Middle frontal gyrus (tissue), 1 donor: Measurements from ENCODE around the gene WASHC1.
"Not testable (repeated sequence)": the region's sequence is repeated elsewhere in the genome, so short reads cannot be mapped to it uniquely, and the experiment has no call there.

Experiments
- DNase-seq: peaks from one replicate; pipeline ENCODE4 v3.0.0-alpha.2; 2015; ENCODE audit warnings: low spot score; ENCODE audit errors: extremely low spot score

Gene WASHC1, protein sequence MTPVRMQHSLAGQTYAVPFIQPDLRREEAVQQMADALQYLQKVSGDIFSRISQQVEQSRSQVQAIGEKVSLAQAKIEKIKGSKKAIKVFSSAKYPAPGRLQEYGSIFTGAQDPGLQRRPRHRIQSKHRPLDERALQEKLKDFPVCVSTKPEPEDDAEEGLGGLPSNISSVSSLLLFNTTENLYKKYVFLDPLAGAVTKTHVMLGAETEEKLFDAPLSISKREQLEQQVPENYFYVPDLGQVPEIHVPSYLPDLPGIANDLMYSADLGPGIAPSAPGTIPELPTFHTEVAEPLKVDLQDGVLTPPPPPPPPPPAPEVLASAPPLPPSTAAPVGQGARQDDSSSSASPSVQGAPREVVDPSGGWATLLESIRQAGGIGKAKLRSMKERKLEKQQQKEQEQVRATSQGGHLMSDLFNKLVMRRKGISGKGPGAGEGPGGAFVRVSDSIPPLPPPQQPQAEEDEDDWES

DNA sequence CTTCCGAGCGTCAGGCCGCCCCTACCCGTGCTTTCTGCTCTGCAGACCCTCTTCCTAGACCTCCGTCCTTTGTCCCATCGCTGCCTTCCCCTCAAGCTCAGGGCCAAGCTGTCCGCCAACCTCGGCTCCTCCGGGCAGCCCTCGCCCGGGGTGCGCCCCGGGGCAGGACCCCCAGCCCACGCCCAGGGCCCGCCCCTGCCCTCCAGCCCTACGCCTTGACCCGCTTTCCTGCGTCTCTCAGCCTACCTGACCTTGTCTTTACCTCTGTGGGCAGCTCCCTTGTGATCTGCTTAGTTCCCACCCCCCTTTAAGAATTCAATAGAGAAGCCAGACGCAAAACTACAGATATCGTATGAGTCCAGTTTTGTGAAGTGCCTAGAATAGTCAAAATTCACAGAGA is at the start of gene WASHC1:
Gene WASHC1, minus strand, starts transcription at position 101 of the 400 bp plus-strand sequence. CDS start 4,457 bp downstream, outside the sequence.
- DNase-seq: not testable (repeated sequence)

DNA sequence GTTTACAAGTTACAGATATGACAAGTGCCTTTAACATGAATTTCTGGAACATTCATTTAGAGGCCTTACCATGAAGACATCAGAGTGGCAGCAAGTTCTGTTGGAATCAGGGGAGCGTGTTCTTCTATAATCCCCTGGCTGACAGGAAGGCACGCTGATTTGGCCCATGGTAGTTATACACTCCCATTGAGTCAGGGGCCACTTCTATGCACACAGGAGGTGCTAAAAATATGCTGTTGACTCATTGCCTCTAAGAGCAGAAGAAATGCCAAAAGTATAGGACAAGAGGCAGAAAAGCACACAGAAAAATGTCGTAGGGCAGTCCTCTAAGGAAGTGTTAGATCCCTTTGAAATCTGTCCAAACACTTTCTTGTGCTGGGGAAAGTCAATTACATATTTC is 49.1 kb upstream of the WASHC1 start:
- DNase-seq: not testable (repeated sequence)

DNA sequence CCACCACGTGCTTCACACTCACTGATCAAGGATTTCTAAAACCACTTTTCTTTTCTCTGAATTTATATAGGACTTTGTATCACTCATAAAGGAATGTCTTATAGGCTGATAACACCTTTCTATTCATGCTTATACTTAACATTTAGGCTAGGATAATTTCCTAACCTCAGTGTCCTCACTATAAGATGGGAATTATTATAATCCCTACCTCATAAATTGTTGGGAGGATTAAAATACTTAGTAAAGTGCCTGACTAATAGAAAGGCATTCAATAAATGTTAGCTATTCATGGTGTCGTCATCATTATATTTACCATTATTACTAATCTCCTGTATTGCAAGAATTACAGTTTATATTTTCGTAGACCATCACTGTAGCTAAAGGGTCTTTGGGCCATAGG is 47.1 kb upstream of the WASHC1 start:
- DNase-seq: not testable (repeated sequence)

DNA sequence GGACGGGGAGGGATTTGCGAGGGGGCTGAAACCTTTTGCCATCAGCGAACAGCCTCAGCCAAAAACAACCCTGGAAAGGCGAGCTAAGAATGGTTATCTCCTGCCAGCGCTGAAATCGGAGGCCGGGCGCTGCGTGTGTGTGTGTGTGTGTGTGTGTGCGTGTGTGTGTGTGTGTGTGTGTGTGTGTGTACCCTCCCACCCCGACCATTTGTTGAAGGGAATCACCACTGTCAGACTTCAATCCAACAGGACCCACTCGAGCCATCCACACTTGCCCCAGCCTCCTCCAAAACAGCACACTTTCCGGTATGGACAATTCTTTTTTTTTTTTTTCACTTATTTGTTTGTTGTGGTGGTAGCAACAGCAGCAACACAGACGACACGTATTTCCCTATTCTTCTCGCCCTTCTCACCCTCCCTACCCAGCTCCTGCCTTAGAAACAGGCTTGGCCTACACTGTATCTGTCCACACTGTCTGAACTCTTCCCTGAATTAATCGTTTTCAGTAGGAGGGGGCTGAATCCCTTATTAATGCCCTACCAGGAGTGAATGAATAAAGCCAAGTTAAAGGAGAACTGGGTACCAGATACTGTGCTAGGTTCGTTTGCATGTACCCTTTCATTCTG is 44.8 kb upstream of the WASHC1 start:
- not testable (repeated sequence) for DNase-seq

DNA sequence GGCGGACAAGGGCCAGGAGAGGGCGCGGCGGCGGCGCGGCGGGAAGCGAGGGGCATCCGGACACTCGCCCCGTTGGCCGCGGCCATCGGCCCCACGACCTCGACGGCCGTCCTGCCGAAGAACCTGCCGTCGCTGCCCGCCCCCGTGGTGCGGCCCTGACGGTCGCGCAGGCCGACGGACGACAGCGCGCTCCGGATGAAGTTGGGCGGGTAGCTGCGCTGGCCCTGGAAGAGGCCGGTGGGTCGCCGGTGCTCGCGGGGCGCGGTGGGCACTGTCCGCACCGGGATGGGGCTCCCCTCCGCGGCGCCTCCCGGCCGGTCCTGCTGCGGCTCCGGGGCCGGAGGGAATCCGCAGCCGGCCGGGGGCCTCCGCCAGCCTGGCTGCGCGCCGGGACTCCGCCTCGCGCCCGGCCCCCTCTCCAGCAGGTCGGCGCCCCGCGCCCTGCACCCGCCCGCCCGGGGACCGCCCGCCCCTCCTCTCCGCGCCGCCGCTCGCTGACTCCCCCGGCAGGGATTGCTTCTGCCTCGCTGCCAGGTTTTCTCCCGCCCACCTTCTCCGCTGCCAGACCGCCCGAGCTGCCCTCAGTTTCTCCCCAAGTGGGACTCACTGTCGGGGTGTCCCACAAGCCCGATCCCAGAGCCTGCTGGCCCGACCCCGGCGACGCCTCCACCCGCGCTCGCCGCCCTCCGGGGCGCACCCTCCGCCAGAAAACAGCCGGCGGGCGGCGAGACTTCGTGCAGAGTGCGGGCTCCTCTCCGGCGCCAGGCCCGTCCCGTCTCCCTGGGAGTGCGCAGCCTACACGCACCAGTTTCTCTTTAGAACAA is 44.0 kb upstream of the WASHC1 start:
- not testable (repeated sequence) for DNase-seq

DNA sequence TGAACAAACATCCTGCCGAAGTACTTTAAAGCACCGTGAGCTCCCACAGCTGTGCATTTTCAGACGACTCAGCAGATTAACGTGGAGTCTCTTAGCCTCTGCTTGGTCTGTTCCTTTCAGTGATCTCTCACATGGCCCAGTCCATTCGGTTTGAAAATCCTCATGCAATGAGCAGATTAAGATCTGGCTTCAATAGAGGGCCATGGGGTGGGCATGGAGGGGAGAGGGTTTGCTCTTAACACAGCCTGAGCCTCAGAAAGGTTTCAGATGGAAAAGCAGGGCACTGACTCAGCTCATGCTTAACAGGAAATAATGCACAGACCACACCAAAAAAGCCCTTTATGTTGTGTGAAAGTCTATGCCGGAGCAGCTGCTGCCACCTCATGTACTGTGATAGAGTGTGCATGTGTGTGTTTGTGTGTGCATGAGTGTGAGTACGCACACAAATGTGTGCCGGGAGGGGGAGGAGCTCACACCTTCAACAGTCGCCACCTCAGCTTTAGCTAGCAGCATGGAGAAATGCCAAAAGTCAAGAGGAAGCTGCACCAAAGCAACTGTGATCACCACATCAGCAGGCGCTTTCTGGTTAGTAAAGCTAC is 33.9 kb upstream of the WASHC1 start:
- not testable (repeated sequence) for DNase-seq

DNA sequence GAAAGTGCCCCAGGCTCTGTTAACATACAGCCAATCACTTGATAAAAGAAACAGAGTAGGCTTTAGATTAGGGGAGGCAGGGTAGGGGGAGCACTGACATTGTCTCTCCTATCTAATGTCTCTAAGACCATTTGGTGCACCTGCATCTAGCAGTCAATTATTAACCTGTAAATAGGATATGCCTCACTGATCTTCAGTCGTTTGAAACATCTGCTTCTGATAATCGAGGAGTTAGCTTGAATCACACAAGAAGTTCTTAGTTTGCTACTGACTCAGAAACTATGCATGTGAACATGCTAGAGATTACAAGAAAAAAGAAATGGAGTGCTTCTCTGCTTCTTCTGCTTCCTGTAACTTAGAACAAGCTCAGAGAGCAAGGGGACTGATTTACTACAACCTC is 23.4 kb upstream of the WASHC1 start:
- not testable (repeated sequence) for DNase-seq

DNA sequence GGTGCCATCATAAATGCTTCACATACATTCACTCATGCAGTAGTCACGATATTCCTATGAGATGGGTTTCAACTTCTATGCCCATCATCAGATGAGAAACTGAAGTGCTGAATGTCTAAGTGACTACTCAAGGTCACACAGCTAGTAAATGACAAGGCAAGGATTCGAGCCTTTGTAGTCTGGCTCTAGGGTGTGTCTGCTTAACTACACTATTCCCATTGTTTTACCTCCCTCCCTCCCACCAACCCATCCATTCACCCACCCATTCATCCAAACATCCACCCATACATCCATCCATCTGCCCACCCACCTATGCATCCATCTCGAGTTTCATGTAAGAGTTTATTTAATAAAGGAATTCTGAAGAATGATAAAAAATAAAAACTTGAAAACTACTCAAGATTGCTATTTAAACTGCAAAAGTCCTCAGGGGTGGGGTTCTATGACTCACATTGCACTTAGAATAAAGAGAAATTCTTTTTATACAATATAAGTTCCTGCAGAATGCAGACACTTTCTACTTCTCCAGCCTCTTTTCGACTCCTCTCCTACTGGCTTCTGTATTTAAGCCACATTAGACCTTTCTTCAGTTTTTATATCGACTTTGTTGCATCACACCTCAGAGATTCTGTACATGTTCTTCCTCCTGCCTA is 19.1 kb upstream of the WASHC1 start:
- DNase-seq: not testable (repeated sequence)

DNA sequence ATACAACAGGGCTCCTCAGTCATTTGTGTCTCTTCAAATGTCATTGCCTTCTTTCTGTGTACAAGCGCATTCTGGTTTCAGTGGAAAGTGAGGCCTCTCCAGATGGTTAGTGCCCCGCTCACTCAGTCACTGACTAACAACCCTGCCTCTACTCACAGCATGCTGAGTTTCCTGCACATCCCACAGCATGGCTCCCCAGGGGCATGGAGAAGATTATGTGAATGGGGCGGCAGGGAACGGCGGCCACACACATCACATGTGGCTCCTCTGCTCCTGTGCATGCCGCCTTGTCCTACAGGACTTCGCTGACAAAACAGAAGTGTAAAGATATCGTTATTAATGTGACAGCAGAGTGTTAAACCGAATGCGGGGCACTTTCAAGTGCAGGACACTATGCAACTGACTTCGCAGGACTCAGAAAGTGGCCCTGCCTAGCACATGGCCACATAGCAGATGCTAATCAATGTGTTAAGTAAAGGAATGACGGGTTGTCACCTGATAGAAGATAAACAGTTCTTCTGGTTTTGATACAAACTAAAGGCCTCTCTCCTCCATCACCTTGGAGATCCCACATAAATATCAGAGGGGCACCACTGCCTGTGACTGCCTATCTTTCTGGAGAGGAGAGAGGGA is 17.5 kb upstream of the WASHC1 start:
- DNase-seq: not testable (repeated sequence)

DNA sequence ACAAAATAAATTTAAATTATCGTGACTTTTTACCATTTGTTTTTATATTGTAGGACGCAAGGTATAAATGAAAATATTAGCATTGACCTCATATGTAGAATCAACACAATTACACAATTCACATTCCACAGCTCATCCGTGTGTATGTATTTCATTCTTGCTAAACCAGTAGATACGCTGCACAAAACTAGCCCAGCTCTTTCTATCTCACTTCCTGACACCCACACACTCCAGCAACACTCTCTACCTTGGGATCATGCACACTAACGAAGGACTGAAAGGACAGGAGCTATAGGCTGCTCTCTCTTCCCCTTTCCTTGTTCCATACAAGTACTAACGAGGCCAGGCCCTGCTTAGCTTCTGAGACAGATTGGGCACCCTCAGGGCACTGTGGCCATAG is 16.9 kb upstream of the WASHC1 start:
- DNase-seq: not testable (repeated sequence)

DNA sequence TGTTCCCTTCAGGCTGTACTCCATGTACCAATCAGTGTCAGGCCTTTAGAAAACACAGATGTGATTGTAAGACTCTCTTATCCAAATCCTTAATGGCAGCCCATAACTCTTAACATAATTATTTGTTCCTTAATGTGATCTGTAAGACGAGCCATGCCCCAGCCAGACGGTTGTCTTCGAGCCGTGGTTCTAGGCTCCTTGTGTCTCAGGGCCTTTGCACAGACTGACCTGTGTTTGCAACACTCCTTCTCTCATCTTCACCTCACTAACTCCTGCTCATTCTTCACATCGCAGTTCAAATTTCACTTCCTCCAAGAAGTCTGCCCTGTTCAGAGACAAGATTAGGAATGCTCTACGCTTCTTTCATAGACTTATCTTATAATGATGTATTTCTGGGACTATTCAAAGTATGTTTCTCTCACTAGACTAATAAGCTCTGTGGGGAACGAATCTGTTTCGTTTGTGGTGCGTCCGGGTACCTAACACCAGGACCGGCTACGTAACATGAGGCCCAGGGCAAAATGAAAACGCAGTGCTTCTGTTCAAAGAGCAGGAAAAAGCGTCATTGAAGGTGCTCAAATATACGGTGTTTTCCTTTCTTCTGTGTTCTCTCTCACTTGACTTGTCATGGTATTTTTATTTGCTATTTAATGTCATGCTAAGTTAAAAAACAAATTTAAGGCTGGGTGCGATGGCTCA is 16.1 kb upstream of the WASHC1 start:
- DNase-seq: not testable (repeated sequence)

DNA sequence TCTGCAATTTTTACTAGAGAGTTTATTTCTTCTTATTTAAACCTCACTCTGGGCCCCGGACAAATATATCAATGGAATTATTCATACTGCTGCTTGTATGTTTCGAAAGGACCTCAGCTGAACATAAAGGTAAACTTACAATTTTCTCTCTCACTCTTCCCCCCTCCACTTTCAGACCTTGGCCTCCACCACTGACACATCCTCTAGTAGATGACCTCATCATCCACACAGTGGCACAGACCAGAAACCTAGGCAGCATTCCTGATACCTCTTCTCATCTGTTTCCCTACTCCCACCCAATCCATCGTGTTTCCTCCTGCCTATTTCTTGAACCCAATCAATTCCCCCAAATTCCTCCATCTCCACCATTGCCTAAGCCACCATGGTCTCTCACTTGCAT is 15.2 kb upstream of the WASHC1 start:
- DNase-seq: not testable (repeated sequence)

DNA sequence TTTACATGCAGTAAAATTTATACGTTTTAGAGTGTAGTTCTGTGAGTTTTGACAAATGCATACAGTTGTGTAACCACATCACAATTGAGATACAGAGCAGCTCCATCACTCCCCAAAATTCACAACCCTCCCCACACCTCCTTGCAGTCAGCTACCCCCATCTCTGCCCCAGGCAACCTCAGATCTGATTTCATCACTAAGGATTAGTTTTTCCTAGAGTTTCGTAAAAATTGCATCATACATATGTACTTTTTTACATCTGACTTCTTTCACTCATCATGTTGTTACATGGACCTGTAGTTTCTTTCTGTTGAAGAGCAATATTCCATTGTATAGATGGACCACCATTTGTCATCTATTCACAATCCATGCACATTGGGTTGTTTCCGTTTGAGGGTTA is 14.4 kb upstream of the WASHC1 start:
- DNase-seq: not testable (repeated sequence)

DNA sequence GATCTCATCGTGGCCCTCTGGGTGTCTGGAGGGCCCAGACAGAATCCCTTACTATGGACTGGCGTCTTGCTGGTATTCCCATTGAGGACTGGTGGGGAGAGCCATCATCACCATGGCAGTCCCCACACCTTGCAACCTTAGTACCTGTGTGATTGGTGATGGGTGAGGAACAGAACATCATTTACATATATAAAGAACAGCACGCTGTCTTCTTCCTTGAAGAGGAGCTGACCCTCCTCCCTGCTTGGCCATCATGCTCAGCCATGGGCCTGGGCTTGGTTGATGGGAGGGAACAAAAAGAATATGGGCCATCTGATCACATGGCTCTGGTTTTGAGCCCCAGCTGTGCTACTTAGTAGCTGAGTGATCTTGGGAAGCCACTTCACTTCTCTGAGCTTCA is 13.9 kb upstream of the WASHC1 start:
- not testable (repeated sequence) for DNase-seq

DNA sequence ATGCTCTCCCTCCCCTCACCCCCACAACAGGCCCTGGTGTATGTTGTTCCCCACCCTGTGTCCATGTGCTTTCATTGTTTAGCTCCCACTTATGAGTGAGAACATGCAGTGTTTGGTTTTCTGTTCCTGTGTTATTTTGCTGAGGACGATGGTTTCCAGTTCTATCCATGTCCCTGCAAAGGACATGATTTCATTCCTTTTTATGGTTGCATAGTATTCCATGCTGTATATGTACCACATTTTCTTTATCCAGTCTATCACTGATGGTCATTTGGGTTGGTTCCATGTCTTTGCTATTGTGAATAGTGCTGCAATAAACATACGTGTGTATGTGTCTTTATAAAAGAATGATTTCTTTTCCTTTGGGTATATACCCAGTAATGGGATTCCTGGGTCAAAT is 12.6 kb upstream of the WASHC1 start:
- DNase-seq: not testable (repeated sequence)

DNA sequence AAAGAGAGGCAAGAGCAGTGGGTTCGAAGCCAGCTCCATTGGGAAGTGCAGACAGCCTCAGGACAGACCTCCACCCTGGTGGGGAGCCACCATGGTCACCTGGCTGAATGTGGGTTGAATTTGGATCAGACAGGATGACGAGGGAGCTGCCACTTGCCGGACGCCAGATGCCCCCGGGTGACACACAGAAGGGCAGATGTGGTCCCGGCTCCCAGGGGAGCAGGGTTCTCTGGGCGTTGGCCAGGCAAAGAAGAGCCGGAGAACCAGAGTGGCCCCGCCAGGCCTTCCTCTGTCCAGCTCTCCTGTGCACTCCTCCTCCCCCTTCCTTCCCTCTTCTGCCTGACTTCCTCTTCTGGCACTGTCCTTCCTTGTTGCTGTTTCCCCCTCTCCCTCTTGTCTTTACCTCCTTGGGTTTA is 12.0 kb upstream of the WASHC1 start:
- not testable (repeated sequence) for DNase-seq

DNA sequence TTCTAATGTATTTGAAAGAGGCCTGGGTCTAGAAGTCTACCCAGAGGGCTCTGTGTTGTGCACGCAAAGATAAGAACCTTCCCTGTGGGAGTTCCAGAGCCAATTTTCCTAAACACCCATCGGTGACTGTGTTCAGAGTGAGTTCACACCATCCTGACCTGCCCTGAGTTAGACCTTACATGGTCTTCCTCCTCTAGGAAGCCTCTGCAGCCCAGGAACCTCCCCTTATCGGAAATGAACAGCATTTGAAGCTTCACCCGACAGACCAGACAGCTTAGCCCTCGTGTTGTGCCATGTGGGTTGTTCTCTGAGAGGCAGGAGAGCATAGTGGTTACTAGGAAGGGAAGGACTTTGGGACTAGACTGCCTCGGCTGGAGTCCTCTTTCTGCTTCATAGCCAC is 3.1 kb upstream of the WASHC1 start:
- DNase-seq: not testable (repeated sequence)

DNA sequence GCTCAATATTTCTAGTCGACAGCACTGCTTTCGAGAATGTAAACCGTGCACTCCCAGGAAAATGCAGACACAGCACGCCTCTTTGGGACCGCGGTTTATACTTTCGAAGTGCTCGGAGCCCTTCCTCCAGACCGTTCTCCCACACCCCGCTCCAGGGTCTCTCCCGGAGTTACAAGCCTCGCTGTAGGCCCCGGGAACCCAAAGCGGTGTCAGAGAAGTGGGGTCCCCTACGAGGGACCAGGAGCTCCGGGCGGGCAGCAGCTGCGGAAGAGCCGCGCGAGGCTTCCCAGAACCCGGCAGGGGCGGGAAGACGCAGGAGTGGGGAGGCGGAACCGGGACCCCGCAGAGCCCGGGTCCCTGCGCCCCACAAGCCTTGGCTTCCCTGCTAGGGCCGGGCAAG is 481 bp downstream of the WASHC1 start:
- DNase-seq: not testable (repeated sequence)

DNA sequence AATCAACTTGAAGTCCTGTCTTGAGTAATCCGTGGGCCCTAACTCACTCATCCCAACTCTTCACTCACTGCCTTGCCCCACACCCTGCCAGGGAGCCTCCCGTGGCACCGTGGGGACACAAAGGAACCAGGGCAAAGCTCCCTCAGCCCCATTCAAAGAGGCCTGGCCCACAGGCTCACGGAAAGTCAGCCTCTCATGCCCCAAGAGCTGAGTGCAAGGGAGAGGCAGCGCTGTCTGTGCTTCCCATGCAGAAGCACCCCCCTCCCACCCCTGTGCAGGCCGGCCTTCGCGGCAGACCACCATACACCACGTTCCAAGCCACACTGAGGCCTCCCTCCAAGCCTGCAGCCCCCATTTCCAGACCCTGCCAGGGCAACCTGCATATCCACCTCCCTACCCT is 7.6 kb downstream of the WASHC1 start:
- DNase-seq: not testable (repeated sequence)

DNA sequence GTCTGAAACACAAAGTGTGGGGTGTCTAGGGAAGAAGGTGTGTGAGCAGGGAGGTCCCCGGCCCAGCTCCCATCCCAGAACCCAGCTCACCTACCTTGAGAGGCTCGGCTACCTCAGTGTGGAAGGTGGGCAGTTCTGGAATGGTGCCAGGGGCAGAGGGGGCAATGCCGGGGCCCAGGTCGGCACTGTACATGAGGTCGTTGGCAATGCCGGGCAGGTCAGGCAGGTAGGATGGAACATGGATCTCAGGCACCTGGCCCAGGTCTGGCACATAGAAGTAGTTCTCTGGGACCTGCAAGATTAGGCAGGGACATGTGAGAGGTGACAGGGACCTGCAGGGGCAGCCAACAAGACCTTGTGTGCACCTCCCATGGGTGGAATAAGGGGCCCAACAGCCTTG is 12.4 kb downstream of the WASHC1 start:
- not testable (repeated sequence) for DNase-seq
